Erythroblast (primary cell): ENCODE results near the gene TTLL9.

Experiments used
- GATA1 ChIP-seq: IDR thresholded peaks from 2 replicates; pipeline ENCODE4 v1.6.1; 2011; ENCODE audit warnings: low read depth, mild to moderate bottlenecking, control low read depth, low read length, moderate library complexity
- POLR2A ChIP-seq: IDR thresholded peaks from 2 replicates; pipeline ENCODE4 v1.6.1; 2011; ENCODE audit warnings: mild to moderate bottlenecking, low read length

- TF ChIP-seq POLR2A, result no peak
- TF ChIP-seq GATA1, result no peak
Measured at GRCh38 chr20:31872406-31872805, 2.0 kb downstream of the TTLL9 start.
